Erythroblast (primary cell): Measurements from ENCODE around the gene TBC1D23.

Experiments used
- GATA1 ChIP-seq: IDR thresholded peaks from 2 replicates; pipeline ENCODE4 v1.6.1; 2011; ENCODE audit warnings: low read depth, mild to moderate bottlenecking, control low read depth, low read length, moderate library complexity
- POLR2A ChIP-seq: IDR thresholded peaks from 2 replicates; pipeline ENCODE4 v1.6.1; 2011; ENCODE audit warnings: mild to moderate bottlenecking, low read length

DNA sequence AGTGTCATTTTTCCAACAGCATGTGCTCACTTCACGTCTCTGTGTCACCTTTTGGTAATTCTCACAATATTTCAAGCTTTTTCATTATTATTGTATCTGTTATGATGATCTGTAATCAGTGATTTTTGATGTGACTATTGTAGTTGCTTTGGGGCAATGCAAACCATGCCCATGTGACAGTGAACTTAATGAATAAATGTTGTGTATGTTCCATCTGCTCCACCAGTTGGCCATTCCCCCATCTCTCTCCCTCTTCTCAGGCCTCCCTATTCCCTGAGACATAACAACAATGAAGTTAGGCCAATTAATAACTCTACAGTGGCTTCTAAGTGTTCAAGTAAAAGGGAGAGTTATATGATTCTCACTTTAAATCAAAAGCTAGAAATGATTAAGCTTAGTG, 32.5 kb upstream of the TBC1D23 start:
- no peak for TF ChIP-seq POLR2A
- no peak for TF ChIP-seq GATA1
